Measurements from ENCODE around the gene CLDN12.

DNA sequence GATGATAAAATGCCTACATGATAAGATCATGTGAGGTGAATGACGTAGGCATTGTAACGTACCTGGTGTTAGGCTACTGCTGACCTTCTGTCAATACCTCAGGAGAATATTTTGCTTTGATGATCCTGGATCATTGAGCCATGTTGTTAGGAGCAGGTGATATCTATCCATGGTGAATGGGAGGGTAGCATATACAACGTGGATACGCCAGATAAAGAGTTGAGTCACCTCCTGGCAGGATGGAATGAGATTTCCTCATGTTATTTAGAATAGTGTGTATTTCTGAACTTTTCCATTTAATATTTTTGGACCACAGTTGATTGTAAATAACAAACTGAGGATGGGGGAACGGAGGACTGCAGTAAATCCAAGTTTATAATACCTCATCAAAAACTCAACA is 11.8 kb upstream of the CLDN12 start:
- TF ChIP-seq, protein P1, sequence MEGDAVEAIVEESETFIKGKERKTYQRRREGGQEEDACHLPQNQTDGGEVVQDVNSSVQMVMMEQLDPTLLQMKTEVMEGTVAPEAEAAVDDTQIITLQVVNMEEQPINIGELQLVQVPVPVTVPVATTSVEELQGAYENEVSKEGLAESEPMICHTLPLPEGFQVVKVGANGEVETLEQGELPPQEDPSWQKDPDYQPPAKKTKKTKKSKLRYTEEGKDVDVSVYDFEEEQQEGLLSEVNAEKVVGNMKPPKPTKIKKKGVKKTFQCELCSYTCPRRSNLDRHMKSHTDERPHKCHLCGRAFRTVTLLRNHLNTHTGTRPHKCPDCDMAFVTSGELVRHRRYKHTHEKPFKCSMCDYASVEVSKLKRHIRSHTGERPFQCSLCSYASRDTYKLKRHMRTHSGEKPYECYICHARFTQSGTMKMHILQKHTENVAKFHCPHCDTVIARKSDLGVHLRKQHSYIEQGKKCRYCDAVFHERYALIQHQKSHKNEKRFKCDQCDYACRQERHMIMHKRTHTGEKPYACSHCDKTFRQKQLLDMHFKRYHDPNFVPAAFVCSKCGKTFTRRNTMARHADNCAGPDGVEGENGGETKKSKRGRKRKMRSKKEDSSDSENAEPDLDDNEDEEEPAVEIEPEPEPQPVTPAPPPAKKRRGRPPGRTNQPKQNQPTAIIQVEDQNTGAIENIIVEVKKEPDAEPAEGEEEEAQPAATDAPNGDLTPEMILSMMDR (IDR thresholded peaks at IDR 0.05), result no peak
- TF ChIP-seq POLR2A (IDR thresholded peaks at IDR 0.05), result no peak
